CD4-positive, alpha-beta T cell (primary cell): ENCODE data around the gene TUBA8. TPM values are rescaled to one million over a fixed set of nuclear protein-coding genes. Genes with fewer than 3 reads are reported as not detected.
"Not testable (repeated sequence)": the region's sequence is repeated elsewhere in the genome, so short reads cannot be mapped to it uniquely, and the experiment has no call there.

Source experiments
- ATAC-seq: fragments of 200-7000 bp; cut with Tn5 transposase; one replicate; pipeline ENCODE4 v1.10.0; 2022; ENCODE audit warnings: mild to moderate bottlenecking; ENCODE audit not compliant: poor library complexity
- CTCF ChIA-PET: fragments of 350-600 bp; sonication (Branson Sonifier 250); formaldehyde crosslinking; loops from one replicate; lab custom pipeline; 2021; ENCODE audit warnings: antibody characterized with exemption, inconsistent platforms; lab: Charles Lee
- POLR2A ChIA-PET: fragments of 350-600 bp; sonication (Branson Sonifier 250); formaldehyde crosslinking; loops from one replicate; lab custom pipeline; 2021; ENCODE audit warnings: antibody characterized with exemption, inconsistent platforms; lab: Charles Lee
- DNase-seq, 14 experiments: peaks; one replicate each; pipeline ENCODE4 v3.0.0-alpha.2; 2013 to 2020; ENCODE audit warnings: mixed read lengths in 2 of 14
- H3K27ac ChIP-seq, 2 donors: one replicate each; pipeline versions ENCODE4 v1.5.1 to v1.7.0; 2013; ENCODE audit warnings: low read length in 2 of 2, low read depth in 1 of 2, mild to moderate bottlenecking in 1 of 2
- H3K27me3 ChIP-seq, 2 experiments: 1 replicate in 1 of 2; 2 replicates in 1 of 2; pipeline versions ENCODE4 v1.6.1 to v1.7.0; 2013; ENCODE audit warnings: low read length in 2 of 2, control low read depth in 1 of 2, mild to moderate bottlenecking in 1 of 2, moderate library complexity in 1 of 2; ENCODE audit not compliant: insufficient read depth in 2 of 2, control insufficient read depth in 1 of 2
- H3K36me3 ChIP-seq: one replicate; pipeline ENCODE4 v1.6.1; 2013; ENCODE audit warnings: low read length, control low read depth; ENCODE audit not compliant: insufficient read depth
- H3K4me1 ChIP-seq: one replicate; pipeline ENCODE4 v1.6.1; 2013; ENCODE audit warnings: low read length, control low read depth; ENCODE audit not compliant: insufficient read depth
- H3K4me3 ChIP-seq: one replicate; pipeline ENCODE4 v1.5.1; 2013; ENCODE audit warnings: mild to moderate bottlenecking, low read length, moderate library complexity
- H3K9me3 ChIP-seq, 2 experiments: 1 replicate in 1 of 2; 2 replicates in 1 of 2; pipeline versions ENCODE4 v1.6.1 to v1.7.0; 2013; ENCODE audit warnings: low read length in 2 of 2, mild to moderate bottlenecking in 2 of 2, control low read depth in 1 of 2, moderate library complexity in 1 of 2; ENCODE audit not compliant: control insufficient read depth in 1 of 2, insufficient read depth in 1 of 2
- H3K27ac Mint-ChIP-seq: one replicate; pipeline ENCODE4 v1.8.0; 2020; ENCODE audit warnings: mixed read lengths
- H3K27me3 Mint-ChIP-seq: one replicate; pipeline ENCODE4 v1.8.0; 2021; ENCODE audit warnings: mixed read lengths
- H3K36me3 Mint-ChIP-seq: one replicate; pipeline ENCODE4 v1.8.0; 2021; ENCODE audit warnings: low read depth, mixed read lengths
- H3K4me1 Mint-ChIP-seq: one replicate; pipeline ENCODE4 v1.8.0; 2021; ENCODE audit warnings: low read depth, mixed read lengths
- H3K4me3 Mint-ChIP-seq: one replicate; pipeline ENCODE4 v1.8.0; 2020; ENCODE audit warnings: mild to moderate bottlenecking, mixed read lengths
- H3K9me3 Mint-ChIP-seq: one replicate; pipeline ENCODE4 v1.8.0; 2020; ENCODE audit warnings: mixed read lengths
- intact Hi-C, 2 experiments: fragments of 100-400 bp; cut with DNase I in 1 of 2; cut with micrococcal nuclease in 1 of 2; formaldehyde crosslinking; loops; one replicate each; pipeline versions ENCODE4 v1.15.1 to v1.9.0; 2023 to 2025; cut with DNase I, micrococcal nuclease
- total RNA-seq, 174 experiments: library from RNA in 2 of 174; stranded (reverse) in 2 of 174; gene quantifications; one replicate each; pipeline ENCODE4 v1.2.3 and lab custom pipeline; 2021 to 2026
- TF ChIP-seq, protein P1 (sequence below): fragments of 200-600 bp; IDR thresholded peaks from one replicate; pipeline ENCODE4 v1.8.0; 2022; ENCODE audit warnings: antibody characterized with exemption, mild to moderate bottlenecking

Gene TUBA8
- total RNA-seq, 2 experiments from 2014 or later, result 0.47 to 1.1 TPM

DNA sequence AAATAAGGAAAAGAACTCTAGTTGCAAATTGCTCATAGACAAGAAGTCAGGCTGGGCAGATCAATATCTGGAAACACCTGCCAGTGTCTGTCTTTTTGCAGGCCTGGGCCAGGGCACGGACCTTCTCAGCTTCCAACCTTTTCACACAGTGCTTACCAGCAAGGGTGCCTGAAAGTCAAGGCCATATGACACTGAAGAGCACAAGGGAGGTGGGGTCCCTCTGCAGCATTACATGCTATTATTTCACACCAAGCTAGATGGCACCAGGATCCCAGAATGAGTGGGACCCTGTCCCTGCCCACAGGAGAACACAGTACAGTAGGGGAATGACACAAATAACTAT, 38.7 kb upstream of the TUBA8 start:
- H3K27ac ChIP-seq, result no peak overlapping the region
- no peak overlapping the region for H3K4me3 ChIP-seq
- no peak for DNase-seq
- Mint-ChIP-seq H3K36me3 (no peaks in the 10 kb centered on the region), H3K4me1 (peaks cover 12% of the 10 kb centered on the region), H3K27me3 (peaks cover 16% of the 10 kb centered on the region), H3K4me3 (no peak overlapping the region), H3K9me3 (no peaks in the 10 kb centered on the region), H3K27ac (no peak overlapping the region)
- ChIA-PET CTCF (interaction anchor here (0.5 kb wide), 1 partner anchor 64 kb away, joined by 5 read pairs; no protein-coding TSS in a partner anchor), POLR2A (no interaction called here)
- H3K9me3 ChIP-seq, result no peaks in the 10 kb centered on the region
- H3K27me3 ChIP-seq, result no peaks in the 10 kb centered on the region
- ATAC-seq, result no peak
- intact Hi-C loops, result no loop called here
- peaks cover 9% of the 10 kb centered on the region for H3K4me1 ChIP-seq
- H3K36me3 ChIP-seq, result no peaks in the 10 kb centered on the region
- TF ChIP-seq, protein P1, sequence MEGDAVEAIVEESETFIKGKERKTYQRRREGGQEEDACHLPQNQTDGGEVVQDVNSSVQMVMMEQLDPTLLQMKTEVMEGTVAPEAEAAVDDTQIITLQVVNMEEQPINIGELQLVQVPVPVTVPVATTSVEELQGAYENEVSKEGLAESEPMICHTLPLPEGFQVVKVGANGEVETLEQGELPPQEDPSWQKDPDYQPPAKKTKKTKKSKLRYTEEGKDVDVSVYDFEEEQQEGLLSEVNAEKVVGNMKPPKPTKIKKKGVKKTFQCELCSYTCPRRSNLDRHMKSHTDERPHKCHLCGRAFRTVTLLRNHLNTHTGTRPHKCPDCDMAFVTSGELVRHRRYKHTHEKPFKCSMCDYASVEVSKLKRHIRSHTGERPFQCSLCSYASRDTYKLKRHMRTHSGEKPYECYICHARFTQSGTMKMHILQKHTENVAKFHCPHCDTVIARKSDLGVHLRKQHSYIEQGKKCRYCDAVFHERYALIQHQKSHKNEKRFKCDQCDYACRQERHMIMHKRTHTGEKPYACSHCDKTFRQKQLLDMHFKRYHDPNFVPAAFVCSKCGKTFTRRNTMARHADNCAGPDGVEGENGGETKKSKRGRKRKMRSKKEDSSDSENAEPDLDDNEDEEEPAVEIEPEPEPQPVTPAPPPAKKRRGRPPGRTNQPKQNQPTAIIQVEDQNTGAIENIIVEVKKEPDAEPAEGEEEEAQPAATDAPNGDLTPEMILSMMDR, result no peak

DNA sequence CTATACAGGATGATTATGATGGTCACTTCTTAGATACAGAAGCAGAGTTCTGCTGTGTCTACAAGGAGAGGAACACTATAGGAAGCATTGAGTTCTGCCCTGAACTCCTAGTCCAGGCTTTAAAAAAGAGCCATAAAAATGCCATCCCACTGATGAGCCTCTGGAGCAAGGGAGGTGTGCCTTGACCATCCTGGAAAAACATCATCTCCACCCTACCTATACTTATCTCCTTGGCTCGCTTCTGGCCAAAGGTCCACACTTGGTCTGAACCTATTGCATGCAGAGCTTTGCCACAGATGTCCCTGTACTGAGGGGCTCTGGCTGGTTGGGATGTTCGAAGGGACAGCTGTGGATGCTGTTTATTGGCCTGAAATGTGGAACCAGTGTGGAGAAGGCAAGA, 37.1 kb upstream of the TUBA8 start:
- intact Hi-C loops, result no loop called here
- Mint-ChIP-seq H3K27me3 (peaks cover 1% of the 10 kb centered on the region), H3K4me1 (peaks cover 23% of the 10 kb centered on the region), H3K36me3 (peaks cover 8% of the 10 kb centered on the region), H3K27ac (no peak overlapping the region), H3K4me3 (no peak overlapping the region), H3K9me3 (no peaks in the 10 kb centered on the region)
- H3K4me1 ChIP-seq, result peaks cover 16% of the 10 kb centered on the region
- DNase-seq (no peak), ATAC-seq (no peak)
- TF ChIP-seq, protein P1, result no peak
- no peaks in the 10 kb centered on the region for H3K36me3 ChIP-seq
- no peaks in the 10 kb centered on the region for H3K27me3 ChIP-seq
- H3K9me3 ChIP-seq, result no peaks in the 10 kb centered on the region
- ChIA-PET CTCF (interaction anchor here (5.0 kb wide), 1 partner anchor 243 kb away, joined by 50 read pairs; no protein-coding TSS in a partner anchor), POLR2A (interaction anchor here (0.6 kb wide), 1 partner anchor 241 kb away, joined by 3 read pairs; no protein-coding TSS in a partner anchor)
- H3K4me3 ChIP-seq, result no peak overlapping the region
- H3K27ac ChIP-seq, result no peak overlapping the region

DNA sequence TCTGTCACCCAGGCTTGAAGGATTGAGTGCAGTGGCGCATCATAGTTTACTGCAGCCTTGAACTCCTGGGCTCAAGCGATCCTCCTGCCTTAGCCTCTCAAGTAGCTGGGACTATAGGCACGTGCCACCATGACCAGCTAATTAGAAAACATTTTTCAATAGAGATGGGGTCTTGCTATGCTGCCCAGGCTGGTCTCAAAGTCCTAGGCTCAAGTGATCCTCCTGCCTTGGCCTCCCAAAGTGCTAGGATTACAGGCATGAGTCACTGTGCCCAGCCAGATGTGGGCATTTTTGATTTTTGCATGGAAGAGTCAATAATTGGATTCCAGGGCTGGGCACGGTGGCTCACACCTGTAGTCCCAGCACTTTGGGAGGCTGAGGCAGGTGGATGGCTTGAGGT, 36.7 kb upstream of the TUBA8 start:
- DNase-seq, intact Hi-C loops, H3K27me3 ChIP-seq, H3K9me3 Mint-ChIP-seq, ATAC-seq, H3K9me3 ChIP-seq, H3K36me3 ChIP-seq, POLR2A ChIA-PET, H3K27me3 Mint-ChIP-seq, H3K4me3 Mint-ChIP-seq, H3K4me3 ChIP-seq, H3K27ac Mint-ChIP-seq, H3K27ac ChIP-seq: not testable (repeated sequence)
- peaks cover 27% of the 10 kb centered on the region for H3K4me1 Mint-ChIP-seq
- peaks cover 12% of the 10 kb centered on the region for H3K36me3 Mint-ChIP-seq
- CTCF ChIA-PET, result interaction anchor here (5.0 kb wide), 1 partner anchor 244 kb away, joined by 50 read pairs; no protein-coding TSS in a partner anchor
- peaks cover 21% of the 10 kb centered on the region for H3K4me1 ChIP-seq
